ENCODE data around the gene WWOX.

WWOX gene

GRCh38 chr16:79064256-79064972 lies 965.0 kb downstream of the WWOX start:
- TF ChIP-seq, protein P1, sequence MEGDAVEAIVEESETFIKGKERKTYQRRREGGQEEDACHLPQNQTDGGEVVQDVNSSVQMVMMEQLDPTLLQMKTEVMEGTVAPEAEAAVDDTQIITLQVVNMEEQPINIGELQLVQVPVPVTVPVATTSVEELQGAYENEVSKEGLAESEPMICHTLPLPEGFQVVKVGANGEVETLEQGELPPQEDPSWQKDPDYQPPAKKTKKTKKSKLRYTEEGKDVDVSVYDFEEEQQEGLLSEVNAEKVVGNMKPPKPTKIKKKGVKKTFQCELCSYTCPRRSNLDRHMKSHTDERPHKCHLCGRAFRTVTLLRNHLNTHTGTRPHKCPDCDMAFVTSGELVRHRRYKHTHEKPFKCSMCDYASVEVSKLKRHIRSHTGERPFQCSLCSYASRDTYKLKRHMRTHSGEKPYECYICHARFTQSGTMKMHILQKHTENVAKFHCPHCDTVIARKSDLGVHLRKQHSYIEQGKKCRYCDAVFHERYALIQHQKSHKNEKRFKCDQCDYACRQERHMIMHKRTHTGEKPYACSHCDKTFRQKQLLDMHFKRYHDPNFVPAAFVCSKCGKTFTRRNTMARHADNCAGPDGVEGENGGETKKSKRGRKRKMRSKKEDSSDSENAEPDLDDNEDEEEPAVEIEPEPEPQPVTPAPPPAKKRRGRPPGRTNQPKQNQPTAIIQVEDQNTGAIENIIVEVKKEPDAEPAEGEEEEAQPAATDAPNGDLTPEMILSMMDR (IDR thresholded peaks at IDR 0.05; ENCODE audit: borderline replicate concordance, extremely low read depth, low read length, poor library complexity, severe bottlenecking): no peak
- no peak for TF ChIP-seq EZH2 (IDR thresholded peaks at IDR 0.05; ENCODE audit: borderline replicate concordance, low read depth, low read length, severe bottlenecking)
- Histone ChIP-seq H3K9me3 (ENCODE audit: insufficient read depth, low read length, severe bottlenecking) (no peaks in the 10 kb centered on the region), H2AFZ (ENCODE audit: low read depth, low read length) (no peak overlapping the region), H3K4me1 (ENCODE audit: insufficient read depth, low read length) (no peaks in the 10 kb centered on the region), H3K79me2 (ENCODE audit: insufficient read depth, low read length) (no peaks in the 10 kb centered on the region), H3K4me3 (ENCODE audit: low read depth in 1 of 2, low read length in 2 of 2) (no peak overlapping the region), H3K9ac (ENCODE audit: low read depth, low read length) (no peak overlapping the region), H3K36me3 (ENCODE audit: insufficient read depth, low read length) (no peaks in the 10 kb centered on the region), H3K27ac (ENCODE audit: low read length) (no peak overlapping the region), H3K27me3 (ENCODE audit: insufficient read depth, low read length, poor library complexity) (no peaks in the 10 kb centered on the region), H4K20me1 (ENCODE audit: insufficient read depth, low read length) (no peaks in the 10 kb centered on the region), H3K4me2 (ENCODE audit: insufficient read depth, low read length) (no peak overlapping the region)
- ATAC-seq (ENCODE audit: insufficient read depth, low read depth) (no peak), DNase-seq (no peak)

DNA sequence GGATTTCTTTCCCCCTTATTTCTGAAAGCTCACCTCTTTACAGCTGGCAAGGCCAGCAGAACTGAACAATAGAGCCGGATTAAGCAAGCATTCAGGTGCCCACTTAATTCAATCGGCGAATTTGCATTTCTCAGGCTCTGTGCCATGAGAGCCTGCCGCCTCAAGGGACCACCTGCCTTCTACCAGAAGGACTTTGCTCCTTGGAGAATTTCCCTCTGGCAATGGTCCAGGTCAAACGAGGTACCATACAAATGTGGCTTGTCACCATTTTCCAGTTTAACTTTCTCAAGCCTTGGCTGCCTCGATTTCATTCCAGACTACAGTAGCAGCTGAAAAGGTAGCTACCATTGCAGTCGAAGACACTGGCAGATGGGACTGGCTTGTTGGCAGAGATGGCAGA lies 967.1 kb downstream of the WWOX start:
- Histone ChIP-seq H3K79me2 (ENCODE audit: insufficient read depth, low read length) (no peaks in the 10 kb centered on the region), H3K4me3 (ENCODE audit: low read depth in 1 of 2, low read length in 2 of 2) (no peak overlapping the region), H4K20me1 (ENCODE audit: insufficient read depth, low read length) (no peaks in the 10 kb centered on the region), H3K9ac (ENCODE audit: low read depth, low read length) (no peak overlapping the region), H3K4me2 (ENCODE audit: insufficient read depth, low read length) (no peak overlapping the region), H3K9me3 (ENCODE audit: insufficient read depth, low read length, severe bottlenecking) (no peaks in the 10 kb centered on the region), H3K36me3 (ENCODE audit: insufficient read depth, low read length) (no peaks in the 10 kb centered on the region), H3K27me3 (ENCODE audit: insufficient read depth, low read length, poor library complexity) (no peaks in the 10 kb centered on the region), H3K27ac (ENCODE audit: low read length) (no peak overlapping the region), H3K4me1 (ENCODE audit: insufficient read depth, low read length) (peaks cover 15% of the 10 kb centered on the region), H2AFZ (ENCODE audit: low read depth, low read length) (no peak overlapping the region)
- ATAC-seq (ENCODE audit: insufficient read depth, low read depth) (no peak), DNase-seq (no peak)
- TF ChIP-seq EZH2 (IDR thresholded peaks at IDR 0.05; ENCODE audit: borderline replicate concordance, low read depth, low read length, severe bottlenecking): no peak
- TF ChIP-seq, protein P1 (IDR thresholded peaks at IDR 0.05; ENCODE audit: borderline replicate concordance, extremely low read depth, low read length, poor library complexity, severe bottlenecking): no peak

- H3K79me2 ChIP-seq (ENCODE audit: insufficient read depth, low read length): no peaks in the 10 kb centered on the region
- no peak overlapping the region for H3K4me2 ChIP-seq (ENCODE audit: insufficient read depth, low read length)
- H3K4me3 ChIP-seq (ENCODE audit: low read depth in 1 of 2, low read length in 2 of 2): no peak overlapping the region
- no peak overlapping the region for H2AFZ ChIP-seq (ENCODE audit: low read depth, low read length)
- H3K27ac ChIP-seq (ENCODE audit: low read length): no peak overlapping the region
- no peak for TF ChIP-seq EZH2 (IDR thresholded peaks at IDR 0.05; ENCODE audit: borderline replicate concordance, low read depth, low read length, severe bottlenecking)
- TF ChIP-seq, protein P1 (IDR thresholded peaks at IDR 0.05; ENCODE audit: borderline replicate concordance, extremely low read depth, low read length, poor library complexity, severe bottlenecking): no peak
- H4K20me1 ChIP-seq (ENCODE audit: insufficient read depth, low read length): no peaks in the 10 kb centered on the region
- H3K27me3 ChIP-seq (ENCODE audit: insufficient read depth, low read length, poor library complexity): no peaks in the 10 kb centered on the region
- peaks cover 26% of the 10 kb centered on the region for H3K4me1 ChIP-seq (ENCODE audit: insufficient read depth, low read length)
- no peak overlapping the region for H3K9ac ChIP-seq (ENCODE audit: low read depth, low read length)
- DNase-seq (no peak), ATAC-seq (ENCODE audit: insufficient read depth, low read depth) (no peak)
- no peaks in the 10 kb centered on the region for H3K9me3 ChIP-seq (ENCODE audit: insufficient read depth, low read length, severe bottlenecking)
- H3K36me3 ChIP-seq (ENCODE audit: insufficient read depth, low read length): no peaks in the 10 kb centered on the region
These were observed 968.1 kb downstream of the WWOX start for GRCh38 chr16:79067600-79067999.
